Measurements from ENCODE around the gene AGAP1.

The AGAP1 gene

DNA sequence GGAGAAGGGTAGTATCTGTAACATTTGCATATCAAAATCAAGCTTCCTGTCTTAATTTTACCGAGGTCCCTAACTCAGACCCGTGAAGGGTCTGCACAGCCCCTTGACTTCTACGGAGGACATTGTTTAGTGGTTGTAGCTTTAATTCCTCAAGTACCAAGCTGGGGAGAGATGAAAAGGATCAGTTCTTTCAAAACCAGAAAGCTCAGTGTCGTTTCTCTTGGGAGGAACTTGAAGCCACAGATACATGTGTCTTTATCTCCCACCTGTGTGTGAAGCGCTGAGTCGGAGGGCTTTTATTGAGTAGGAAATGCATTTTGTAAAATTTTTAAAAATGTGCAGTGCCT is 410.7 kb downstream of the AGAP1 start:
- DNase-seq, result no peak

DNA sequence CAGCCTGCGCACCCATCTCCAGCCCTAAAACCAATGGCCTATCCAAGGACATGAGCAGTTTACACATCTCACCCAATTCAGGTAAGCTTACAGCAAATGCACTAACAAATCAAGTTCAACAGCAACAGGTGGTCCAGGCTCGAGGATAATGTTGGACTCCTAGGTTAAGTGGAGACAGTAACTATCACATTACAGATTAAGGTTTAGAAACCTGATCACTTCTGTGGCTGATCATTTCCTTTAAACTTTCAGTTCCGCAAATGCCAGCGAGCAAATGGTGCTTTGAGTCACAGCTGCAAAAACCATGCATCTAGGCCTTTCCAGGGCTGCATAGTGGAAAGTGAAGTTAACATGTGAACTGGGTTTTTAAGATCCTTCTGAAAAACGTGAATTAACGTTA is 415.0 kb downstream of the AGAP1 start:
- DNase-seq, result no peak

DNA sequence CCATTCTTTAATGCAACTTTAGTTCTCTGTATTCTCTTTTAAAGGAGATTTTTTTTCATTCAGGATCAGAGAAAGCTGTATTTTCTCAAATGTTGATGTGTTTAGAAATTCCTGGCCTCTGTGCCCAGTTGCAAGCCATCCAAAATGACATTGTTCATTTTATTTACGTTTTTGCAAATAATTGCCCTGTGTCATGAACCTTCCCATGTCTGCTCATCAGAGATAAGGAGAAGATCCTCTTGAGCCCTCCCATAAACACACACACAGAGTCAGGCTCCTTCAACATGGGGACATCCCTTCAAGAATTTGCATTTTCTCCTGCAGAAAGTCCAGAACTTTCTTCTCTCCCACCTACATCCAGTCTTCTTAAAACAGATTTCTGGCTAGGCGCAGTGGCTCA is 415.5 kb downstream of the AGAP1 start:
- DNase-seq, result no peak

DNA sequence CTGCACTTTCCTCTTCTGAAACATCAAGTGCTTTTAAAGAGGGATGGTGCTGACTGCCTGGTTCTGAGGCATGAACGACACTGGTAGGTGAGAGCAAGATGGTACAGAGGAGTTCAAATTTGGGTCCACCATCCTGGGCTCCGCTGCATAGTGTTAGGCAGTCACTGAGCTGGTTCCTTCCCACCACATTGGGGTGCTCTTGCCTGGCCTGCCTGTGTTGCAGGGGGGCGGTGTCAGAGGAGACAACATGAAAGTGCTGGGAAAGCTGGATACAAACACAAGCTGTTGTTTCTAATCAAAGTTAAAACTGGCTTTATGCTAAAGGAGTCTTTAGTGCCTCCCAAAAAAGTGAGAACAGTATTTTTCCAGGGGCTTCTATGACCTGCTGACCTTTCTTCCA is 416.2 kb downstream of the AGAP1 start:
- DNase-seq, result no peak

DNA sequence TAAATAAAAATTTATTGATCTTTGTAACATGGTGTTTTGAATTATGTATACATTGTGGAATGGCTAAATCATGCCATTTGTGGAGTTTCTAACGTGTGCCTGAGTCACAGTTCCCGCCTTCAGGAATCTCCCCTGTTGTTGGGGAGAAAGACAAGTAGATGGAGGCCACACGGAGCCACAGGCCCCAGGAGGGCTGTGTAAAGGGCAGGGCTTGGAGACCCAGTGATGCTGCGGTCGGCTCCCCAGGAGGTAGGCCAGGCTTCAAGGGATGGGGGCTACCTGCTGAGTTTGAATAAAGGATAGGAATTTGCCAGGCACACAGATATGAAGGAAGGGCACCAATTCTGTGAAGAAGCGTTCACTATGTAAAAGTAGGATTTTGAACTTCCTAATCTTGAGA is 417.3 kb downstream of the AGAP1 start:
- no peak for DNase-seq

DNA sequence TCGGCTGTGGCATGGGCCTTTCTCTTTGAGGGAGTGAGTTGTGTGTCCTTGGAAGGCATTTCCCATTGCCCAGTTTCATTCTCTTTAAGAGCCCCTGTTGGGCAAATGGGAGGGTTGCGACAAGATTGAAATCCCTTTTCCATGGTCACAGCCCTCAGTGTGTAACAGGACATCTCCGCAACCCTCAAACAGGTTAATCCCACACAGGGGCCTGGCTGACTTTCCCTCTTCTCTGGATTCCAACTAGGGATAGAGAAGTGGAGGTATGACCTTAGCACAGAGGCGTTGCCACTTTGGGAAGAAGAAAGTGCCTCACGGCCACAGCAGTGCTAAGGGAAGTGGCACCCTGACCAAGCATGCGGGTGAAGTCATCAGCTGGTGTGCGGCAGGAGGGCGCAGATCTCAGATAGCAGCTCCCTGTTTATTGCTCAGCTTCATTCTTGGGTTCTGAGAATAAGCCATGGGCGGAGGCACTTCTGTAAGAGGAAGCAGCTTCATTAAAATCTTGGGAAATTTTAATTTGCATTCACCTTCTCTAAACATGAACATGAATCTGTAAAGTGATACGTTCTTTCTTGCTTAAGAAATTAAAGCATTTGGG is 417.9 kb downstream of the AGAP1 start:
- no peak for DNase-seq

DNA sequence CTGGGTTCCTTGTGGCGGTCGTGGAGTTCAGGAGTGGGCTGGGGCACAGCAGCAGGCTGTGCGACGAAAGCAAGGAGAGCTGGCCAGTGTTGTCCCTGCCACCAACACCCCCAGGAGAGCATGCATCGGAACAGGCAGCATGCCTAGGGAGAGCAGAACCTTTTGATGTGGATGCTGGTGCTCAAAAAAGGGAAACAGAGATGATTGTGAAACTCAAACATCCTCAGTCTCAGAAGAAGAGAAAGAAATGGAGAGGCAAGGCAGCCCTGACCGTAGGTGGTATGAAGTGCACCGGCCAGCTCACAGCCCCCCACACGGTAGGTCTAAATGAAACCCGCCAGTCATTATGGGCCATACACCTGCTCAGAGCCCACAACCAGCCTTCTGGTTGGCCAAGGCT is 420.9 kb downstream of the AGAP1 start:
- DNase-seq, result no peak

DNA sequence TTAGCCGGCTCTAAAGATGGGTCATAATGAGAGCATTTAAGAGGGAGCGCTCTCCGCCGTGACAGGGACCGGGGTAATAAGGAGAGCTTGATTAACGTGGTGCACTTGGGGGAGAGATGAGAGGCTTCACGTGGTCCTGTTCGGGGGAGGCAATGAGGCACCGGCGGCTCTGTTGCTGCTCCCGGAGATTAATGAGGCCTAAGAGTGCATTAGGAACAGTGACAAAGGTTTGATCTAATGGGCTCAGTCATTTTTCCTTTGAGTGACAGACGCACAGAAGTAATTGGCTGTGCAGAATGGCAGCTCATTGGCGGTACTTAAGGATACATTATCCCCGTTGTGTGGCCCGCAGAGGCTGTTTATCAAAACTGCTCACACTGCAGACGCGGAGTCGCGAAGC is 423.7 kb downstream of the AGAP1 start:
- DNase-seq, result no peak

DNA sequence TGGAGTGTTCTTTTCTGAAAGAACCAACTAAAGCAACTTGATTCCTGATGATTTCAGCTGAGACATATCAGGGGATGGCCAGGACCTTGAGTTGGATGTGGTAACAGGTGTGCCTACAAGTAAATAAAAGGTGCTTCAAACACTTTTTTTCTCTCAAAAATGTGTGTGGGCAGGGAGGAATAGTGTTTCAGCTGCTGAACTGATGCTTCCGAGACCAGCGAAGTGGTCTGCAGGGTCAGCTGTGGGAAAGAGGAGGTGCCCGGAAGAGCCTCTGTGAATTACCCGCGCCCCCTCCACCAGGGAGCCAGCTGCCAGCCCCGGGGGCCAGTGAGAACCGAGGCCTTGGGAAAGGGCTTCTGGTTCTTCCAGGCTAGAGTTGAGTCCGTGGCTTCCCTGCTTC is 425.0 kb downstream of the AGAP1 start:
- no peak for DNase-seq

DNA sequence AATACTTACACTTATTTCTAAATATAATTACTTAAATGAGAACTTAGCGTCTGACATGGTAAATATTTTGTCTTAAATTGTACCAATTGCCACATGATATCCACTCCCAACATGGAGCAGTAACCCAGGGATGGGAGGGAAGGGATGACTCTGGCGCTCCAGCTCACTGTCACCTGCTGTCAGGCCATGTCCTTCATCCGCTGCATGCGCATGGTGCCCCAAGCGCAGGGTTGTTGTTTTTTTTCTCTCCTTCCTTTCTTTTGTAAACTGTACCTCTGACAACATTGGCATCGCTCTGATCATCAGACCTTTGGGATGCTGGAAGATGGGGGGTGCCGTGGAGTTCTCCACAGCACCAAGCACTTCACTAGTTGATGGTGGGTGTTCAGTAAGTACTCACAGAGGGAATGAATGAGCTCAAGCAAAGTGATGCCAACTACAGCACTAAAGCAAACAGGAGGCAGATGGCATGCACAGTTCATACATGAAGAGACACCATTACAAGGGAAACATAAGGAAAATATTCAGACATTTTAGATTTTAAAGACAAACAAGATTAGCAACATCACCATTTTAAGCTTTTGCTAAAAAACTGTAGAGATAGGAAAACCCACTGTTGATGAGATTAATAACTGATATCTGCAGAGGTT is 426.5 kb downstream of the AGAP1 start:
- no peak for DNase-seq

DNA sequence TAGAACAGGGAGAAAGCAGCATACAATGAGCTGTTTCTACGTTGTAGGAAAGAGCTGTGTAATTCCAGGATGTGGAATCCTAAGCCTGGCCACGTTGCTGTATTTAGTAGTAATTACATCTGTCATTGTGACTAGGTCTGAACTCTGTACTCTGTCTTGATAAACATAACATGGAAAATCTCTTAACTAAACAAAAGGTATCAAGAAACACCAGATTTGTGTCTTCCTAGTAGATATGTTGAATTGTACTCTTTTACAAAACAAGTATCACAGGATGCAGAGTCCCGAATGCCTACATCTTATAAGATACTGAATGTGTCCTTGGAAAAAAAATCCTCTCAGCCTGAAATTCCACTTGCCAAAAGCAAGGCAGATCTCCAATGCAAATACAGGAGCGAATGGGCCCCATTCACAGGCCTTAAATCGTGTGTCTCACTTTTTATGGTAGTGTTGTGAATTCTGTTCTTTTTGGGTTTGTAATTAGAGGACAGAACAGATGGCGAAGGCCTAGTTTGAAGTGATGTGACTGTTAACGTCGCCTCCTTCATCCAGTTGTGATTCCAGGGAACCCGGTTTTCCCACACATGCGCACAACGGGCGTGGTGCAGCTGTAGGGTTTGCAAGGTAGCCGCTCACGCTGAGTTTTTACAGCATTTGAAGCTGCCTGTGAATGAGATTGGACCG is 427.8 kb downstream of the AGAP1 start:
- no peak for DNase-seq

DNA sequence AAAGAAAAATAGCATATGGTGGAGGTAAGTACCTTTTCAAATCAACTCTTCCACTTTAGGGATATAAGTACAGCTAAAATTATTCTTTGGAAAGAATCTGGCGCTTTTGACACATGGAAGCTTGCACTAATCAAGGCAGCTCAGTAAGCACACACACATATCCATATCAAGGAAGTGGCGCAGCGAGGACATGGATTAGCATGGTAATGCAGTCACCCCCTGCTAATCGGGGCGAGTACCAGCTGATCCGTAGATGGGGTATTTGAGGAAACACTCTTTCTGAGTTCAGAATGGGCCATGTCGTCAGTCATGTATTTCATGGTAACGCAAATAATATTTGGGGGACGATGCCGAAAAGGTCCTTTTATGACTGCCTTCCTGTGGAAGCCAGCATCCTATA is 429.0 kb downstream of the AGAP1 start:
- DNase-seq, result no peak

DNA sequence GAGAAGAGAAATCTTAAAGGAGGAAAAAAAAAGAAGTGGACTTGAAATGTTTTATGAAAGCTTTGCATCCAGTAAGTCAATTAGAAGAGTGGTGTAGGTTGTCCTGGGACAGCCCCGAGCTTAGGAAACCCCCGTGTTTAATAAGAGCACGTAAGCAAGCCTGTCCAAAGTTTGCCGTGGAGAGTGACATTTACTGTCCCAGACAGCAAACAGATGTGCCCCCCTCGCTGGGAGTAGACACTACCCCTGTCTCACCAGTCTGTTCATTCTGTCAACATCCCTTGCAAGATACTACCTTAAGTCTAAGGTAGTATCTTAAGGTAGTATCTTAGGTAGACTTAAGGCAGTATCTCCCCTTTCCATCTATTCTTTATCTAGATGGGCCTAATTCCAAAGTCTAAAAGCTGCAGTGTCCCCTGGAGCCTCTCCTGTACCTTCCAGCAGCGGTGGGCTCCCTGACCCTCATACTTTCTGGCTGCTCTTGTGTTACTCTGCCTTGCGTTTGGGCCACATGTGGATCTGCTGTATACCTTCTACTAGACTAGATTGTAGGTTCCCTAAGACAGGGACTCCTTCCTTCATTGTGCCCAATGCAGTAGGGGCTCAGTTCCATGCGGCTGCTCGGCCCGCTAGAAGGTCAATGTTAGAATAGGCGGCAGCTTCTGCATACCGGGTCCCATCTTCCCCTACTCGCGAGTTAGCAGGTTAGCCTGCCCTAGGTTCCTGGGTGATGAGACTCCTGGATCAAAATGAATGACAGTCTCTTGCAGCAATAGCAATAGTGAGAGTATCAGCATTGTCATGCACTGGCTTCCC is 430.2 kb downstream of the AGAP1 start:
- DNase-seq, result no peak

DNA sequence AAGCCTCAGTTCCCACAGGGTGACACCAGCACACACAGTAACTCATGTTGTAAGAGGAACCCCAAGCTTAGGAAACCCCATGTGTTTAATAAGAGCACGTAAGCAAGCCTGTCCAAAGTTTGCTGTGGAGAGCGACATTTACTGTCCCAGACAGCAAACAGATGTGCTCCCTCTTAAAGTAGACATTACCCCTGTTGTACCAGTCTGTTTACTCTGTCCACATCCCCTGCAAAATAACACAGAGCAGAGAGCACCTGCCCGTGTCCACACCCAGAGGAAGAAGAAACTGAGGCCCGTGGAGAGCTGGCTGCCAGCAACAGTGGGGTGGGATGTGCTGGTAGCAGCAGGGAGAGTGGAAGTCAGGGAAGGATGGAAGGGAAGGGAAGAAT is 430.8 kb downstream of the AGAP1 start:
- DNase-seq, result no peak

DNA sequence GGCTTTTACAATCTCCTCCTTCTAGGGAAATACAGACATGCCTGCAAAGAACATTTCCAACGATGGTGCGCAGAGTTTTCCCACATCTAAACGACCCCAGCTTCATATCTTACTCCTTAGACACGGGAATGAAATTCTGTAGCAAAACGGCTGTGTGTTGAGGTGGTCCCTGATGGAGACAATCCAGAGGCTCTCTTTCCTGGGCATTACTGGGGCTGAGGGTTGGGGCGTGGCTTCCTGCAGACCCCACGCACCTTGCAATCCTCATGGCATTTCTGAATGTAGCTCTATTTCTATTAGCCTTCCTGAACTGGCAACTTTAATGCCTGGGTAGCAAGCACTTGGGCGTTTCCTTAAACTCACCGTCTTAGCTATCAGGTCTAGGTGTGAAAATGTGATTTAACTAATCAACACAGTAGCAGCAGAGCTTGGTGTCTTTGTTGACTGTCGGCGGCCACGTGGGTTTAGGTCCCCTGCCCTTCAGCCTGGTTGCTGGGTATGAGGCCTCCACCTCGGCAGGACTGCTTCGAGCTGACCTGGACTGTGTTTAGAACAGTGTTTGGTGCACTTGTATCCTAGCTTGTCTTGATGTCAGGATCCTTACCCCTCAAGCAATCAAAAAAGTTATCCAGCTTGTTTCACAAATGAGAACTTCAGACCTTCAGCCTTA is 431.5 kb downstream of the AGAP1 start:
- no peak for DNase-seq

DNA sequence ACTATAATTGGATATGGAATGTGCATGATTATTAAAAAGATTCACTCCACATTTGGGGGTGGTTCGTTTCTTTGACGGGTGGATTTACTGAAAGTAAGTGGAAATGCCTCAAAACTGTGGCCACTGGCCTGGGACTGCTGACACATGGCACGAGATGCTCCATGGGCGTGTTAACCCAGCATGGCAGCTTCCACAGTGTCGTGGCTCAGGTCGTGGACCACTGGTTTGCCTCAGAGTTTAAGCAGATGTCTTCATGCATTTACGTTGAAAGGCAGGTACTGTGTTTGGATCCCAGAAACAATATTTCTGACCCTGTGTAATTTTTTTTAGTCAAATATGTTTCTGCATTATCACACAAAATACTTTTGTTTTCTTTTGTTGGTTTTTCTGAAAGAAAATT is 432.4 kb downstream of the AGAP1 start:
- DNase-seq, result no peak

DNA sequence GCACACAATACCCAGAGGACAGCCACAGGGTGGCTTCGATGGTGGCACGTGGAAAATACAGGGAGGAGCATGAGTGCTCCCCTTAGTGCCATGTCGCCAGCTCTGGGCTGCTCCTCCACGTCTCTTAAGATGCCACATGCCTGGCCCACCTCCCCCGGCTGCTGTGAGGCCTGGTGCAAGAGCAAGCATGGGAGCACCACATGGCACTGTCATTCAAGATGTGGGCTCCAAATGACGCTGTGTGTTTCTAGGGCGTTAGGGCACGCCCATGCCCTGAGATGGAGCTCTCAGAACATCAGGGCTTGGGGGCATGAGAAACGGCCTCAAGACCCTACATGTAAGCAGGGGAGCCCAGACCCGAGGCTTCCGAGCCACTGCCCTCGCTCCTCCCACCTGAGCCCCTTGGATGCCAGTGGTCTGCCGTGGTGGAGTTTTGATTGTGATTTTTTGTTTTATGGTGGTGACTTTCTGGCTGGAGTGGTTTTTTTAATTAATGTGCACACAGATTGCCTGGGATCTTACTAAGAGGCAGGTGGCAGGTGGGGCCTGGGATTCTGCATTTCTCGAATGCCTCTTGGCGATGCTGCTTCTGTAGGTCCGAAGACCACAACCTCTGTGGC is 435.0 kb downstream of the AGAP1 start:
- no peak for DNase-seq

DNA sequence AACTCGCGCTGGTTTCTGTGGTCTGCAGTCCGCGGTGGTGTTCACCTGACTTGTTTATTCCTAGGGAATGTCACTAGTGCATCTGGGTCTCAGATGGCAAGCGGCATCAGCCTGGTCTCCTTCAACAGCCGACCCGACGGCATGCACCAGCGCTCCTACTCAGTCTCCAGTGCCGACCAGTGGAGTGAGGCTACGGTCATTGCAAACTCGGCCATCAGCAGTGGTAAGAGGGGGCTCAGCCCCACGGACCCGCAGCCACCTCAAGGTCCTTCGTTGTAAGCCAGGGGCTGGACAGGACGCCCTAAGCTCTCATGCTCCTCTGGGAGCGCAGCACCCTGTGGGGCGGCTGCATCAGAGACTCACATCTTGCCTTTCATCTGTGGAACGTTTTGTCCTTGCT is 436.9 kb downstream of the AGAP1 start:
- DNase-seq, result no peak

DNA sequence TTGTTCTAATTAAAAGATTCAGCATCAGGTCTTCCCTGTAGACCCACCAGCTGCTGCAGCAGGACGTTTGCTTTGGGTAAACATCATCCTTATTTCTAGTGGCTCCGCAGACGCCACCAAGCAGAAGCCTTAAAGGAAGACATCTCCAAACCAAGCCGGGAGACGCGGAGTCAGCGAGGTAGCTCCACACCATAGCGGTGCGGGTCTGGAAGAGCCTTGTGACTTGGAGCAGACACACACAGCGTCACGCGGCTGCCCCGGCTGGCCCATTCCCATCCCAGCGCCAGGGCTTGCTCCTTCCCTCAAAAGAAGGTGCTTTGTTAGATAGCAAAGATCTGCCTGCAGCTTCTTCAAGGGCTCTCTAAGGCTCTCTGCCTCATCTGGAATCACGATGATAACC is 437.8 kb downstream of the AGAP1 start:
- no peak for DNase-seq

DNA sequence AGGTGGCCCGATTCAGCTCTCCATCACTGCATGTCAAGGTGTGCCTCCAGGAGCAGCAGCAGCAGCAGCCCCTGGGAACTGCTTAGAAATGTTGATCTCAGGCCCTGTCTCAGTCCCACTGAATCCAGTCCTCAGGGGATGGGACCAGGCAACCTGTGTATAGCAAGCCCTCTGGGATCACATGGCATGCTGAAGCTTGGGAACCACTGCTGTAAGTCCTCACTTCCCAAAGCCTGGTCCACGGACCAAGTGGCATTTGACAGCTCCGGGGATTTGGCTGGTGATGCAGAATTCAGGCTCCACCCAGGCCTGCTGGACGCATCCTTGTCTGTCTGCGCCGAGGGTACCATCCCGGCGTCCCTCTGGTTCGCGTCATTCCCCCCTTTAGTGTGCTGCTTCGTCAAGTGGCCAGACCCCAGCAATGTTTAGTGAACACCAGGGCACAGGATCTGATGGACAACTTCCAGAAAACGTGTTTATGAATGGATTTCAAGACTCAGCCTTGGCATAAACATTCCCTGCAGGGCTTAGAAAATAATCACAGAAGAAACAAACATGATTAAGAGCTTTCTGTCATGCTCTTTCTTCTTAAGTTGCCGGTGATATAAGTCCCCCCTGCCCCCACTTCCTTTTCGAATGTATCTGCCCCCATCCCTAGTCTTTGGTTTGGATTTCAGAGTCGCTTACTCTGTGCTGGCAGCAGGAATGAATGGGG is 440.4 kb downstream of the AGAP1 start:
- no peak for DNase-seq

DNA sequence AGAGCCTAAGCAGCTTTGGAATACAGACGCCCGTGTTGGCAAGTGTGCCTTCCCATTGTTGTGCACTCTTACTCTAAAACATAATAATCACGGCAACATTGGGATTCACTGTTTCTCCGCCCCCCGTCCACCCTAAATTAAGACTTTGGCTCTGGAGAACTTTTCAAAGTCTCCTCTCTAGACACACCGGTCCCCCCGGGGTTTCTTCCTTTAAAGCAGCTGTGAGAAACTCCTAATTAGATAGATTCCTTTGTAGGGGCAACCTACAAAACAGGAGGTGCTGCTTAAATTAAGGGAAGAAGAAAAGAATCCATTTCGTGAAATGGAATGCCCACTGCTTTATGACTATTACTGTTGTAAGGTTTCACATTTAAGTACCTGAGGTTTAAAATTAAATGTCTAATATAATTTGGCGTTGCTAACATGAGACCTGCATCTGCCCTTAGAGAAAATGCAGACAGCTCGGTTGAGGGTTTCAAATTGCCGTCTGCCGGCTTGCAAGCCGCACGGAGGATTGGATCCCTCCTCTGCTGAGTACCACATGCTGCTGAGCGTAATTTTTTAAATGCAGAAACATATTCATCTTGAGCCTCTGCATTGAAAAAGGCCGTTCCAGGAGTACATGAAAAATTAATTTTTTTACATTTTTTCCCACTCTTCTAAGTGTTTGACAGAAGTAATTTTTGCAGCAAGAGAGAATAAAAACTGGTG is 441.1 kb downstream of the AGAP1 start:
- no peak for DNase-seq

DNA sequence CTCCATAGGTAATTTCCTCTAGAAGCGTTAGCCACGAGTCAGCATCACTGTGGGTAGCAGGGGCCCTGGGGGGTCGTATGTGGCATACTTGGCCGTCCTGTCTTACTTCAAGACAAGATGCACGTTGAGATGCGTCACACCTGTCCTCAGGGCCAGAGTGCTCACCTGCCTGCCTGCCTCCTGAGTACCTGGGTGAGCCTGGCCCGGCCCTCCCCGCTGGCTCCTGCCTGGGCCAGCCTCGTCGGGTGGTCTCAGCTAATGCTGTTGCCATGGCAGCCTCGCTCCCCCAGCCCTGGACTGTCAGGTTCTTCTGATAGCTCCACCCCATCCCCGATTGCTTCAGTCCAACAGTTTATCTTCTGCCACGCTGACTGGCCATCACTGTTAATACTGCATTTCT is 441.9 kb downstream of the AGAP1 start:
- no peak for DNase-seq

Data from activated CD4-positive, alpha-beta T cell treated with anti-CD3 and anti-CD28 coated beads, Interleukin-2, Interleukin-6, amounts not matched to agents 100 ng/mL and 50 ng/mL, durations not matched to agents 16 hours and 8 hours (primary cell).